ENCODE data around the gene SEMA3D. TPM values are rescaled to one million over a fixed set of nuclear protein-coding genes. Genes with fewer than 3 reads are reported as not detected.

SEMA3D gene
- total and polyA plus RNA-seq, 2 donors (not counting 3 experiments of a cell fraction or from before 2014, with no cell fraction given), result 9.9 to 10.3 TPM

GRCh38 chr7:85222522-85222921, 35.7 kb upstream of the SEMA3D start:
- DNase-seq (ENCODE audit: low read depth, low spot score) (no peak), FAIRE-seq (no peak)
- Histone ChIP-seq H3K9me3 (replicated peaks; ENCODE audit: control insufficient read depth, insufficient read depth, low read length) (no peaks in the 10 kb centered on the region), H3K79me2 (ENCODE audit: control insufficient read depth, insufficient read depth, low read length) (no peaks in the 10 kb centered on the region), H3K36me3 (ENCODE audit: control insufficient read depth in 2 of 2, extremely low read depth in 1 of 2, insufficient read depth in 2 of 2, low read length in 2 of 2) (no peaks in the 10 kb centered on the region), H3K9me1 (replicated peaks; ENCODE audit: control insufficient read depth, extremely low read depth, insufficient read depth, low read length) (no peaks in the 10 kb centered on the region), H2AFZ (ENCODE audit: low read depth, low read length) (no peak overlapping the region), H4K20me1 (replicated peaks; ENCODE audit: control insufficient read depth, extremely low read depth, insufficient read depth, low read length) (no peaks in the 10 kb centered on the region), H3K4me2 (ENCODE audit: insufficient read depth, low read length) (no peak overlapping the region), H3K27ac (ENCODE audit: insufficient read depth, low read depth, low read length) (no peak overlapping the region), H3K4me3 (replicated peaks in 1 of 3; ENCODE audit: insufficient read depth in 1 of 3, low read depth in 1 of 3, low read length in 3 of 3) (no peak overlapping the region), H3K27me3 (ENCODE audit: control insufficient read depth in 2 of 2, insufficient read depth in 2 of 2, low read length in 2 of 2) (no peaks in the 10 kb centered on the region), H3K9ac (replicated peaks; ENCODE audit: extremely low read depth, insufficient read depth, low read length) (no peak overlapping the region), H3K4me1 (ENCODE audit: control insufficient read depth, extremely low read depth, insufficient read depth, low read length) (no peaks in the 10 kb centered on the region)
- intact Hi-C loops (cut with micrococcal nuclease) (no loop called here), dilution Hi-C loops (cut with MboI; ENCODE audit: extremely low pct_ligation_motif_present, low sequenced_read_pairs) (no loop called here)
- ChIA-PET POLR2A (no interaction called here), CTCF (no interaction called here)
- BruUV-seq (replicated peaks), result no TSS peak
- TF ChIP-seq POLR2A (IDR thresholded peaks at IDR 0.05; ENCODE audit: low read depth, low read length), result no peak
- TF ChIP-seq JUN (IDR thresholded peaks at IDR 0.05; ENCODE audit: borderline replicate concordance, insufficient read depth, insufficient read length, low read depth), result no peak
- TF ChIP-seq POLR2AphosphoS5 (IDR thresholded peaks at IDR 0.05; ENCODE audit: insufficient read depth, low read depth, low read length), result no peak
- TF ChIP-seq MAX (IDR thresholded peaks at IDR 0.05; ENCODE audit: insufficient read depth, insufficient read length), result no peak
- TF ChIP-seq EZH2 (IDR thresholded peaks at IDR 0.05; ENCODE audit: borderline replicate concordance, low read depth, low read length, severe bottlenecking), result no peak
- no peak for TF ChIP-seq GATA2 (IDR thresholded peaks at IDR 0.05; ENCODE audit: insufficient read depth, insufficient read length, low read depth, low read length)
- no peak for TF ChIP-seq CTCF (IDR thresholded peaks at IDR 0.05; ENCODE audit: extremely low read depth in 1 of 2, insufficient read depth in 1 of 2, low read depth in 1 of 2, low read length in 2 of 2)
- no peak for TF ChIP-seq FOS (IDR thresholded peaks at IDR 0.05; ENCODE audit: borderline replicate concordance, insufficient read depth, low read length)
- no peak for TF ChIP-seq MYC (IDR thresholded peaks at IDR 0.05; ENCODE audit: low read depth, low read length)

All from endothelial cell of umbilical vein (primary cell).